ENCODE results near the gene INSRR.

Gene INSRR

DNA sequence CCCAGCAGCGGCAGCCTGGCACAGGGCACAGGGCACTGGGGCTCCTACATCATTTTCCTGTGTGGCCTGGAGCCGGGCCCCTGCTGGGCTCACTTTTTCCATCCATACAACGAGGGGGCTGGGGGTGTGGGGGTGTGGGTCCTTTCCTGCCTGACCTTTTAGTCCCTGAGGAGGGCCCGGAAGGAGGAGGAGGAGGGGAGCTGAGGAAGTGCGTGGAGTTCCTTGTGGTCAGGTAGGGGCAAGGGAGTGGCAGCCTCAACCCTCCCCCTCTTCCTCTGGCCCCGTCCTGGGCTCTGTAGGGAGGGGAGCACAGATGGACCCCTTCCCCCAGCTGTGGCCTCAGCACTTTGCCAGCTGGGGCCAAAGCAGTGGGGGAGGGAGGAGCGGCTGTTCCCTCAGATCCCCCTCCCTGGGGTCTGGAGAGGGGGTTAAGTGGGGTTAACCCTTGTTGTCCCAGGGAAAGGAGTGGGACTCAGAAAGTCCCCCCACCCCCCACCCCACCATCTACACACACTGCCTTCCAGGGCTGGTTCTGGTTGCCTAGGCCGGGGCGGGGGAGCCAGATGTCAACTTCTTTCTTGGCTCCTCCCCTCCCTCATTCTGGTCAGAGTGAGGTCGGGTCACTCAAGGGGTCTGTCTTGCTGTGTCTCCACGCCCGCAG lies 7.5 kb upstream of the INSRR start:
- Histone ChIP-seq H3K36me3 (no peaks in the 10 kb centered on the region), H3K27ac (peak overlapping the region; percentile 42), H3K9me3 (ENCODE audit: severe bottlenecking) (no peaks in the 10 kb centered on the region), H3K27me3 (ENCODE audit: insufficient read depth, low read depth, severe bottlenecking) (no peaks in the 10 kb centered on the region), H3K4me3 (ENCODE audit: low read depth, low read length) (peak overlapping the region; percentile 1; the same call in 1 of the 2 replicates)
- DNase-seq: peak; percentile 88
- TF ChIP-seq, protein P1, sequence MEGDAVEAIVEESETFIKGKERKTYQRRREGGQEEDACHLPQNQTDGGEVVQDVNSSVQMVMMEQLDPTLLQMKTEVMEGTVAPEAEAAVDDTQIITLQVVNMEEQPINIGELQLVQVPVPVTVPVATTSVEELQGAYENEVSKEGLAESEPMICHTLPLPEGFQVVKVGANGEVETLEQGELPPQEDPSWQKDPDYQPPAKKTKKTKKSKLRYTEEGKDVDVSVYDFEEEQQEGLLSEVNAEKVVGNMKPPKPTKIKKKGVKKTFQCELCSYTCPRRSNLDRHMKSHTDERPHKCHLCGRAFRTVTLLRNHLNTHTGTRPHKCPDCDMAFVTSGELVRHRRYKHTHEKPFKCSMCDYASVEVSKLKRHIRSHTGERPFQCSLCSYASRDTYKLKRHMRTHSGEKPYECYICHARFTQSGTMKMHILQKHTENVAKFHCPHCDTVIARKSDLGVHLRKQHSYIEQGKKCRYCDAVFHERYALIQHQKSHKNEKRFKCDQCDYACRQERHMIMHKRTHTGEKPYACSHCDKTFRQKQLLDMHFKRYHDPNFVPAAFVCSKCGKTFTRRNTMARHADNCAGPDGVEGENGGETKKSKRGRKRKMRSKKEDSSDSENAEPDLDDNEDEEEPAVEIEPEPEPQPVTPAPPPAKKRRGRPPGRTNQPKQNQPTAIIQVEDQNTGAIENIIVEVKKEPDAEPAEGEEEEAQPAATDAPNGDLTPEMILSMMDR (IDR thresholded peaks at IDR 0.05; ENCODE audit: low read depth, low read length): no peak

DNA sequence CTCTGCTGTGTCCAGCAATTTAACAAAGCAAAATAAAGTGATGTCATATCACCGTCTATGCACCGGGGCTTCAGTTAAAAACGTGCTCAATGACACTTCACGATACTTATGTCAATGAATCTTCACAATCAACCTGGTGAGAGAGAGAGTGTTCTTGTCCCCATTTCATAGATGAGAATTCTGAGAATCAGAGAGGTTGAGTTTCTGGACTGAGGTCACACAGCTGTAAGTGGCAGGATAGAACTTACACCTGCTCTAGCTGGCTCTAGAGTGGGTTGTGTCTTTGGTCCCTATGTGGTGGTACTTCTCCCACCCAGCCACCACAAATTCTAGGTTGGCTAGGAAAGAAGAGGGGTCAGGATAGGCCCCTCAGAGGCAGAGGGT lies 6.9 kb upstream of the INSRR start:
- no peaks in the 10 kb centered on the region for H3K9me3 ChIP-seq (ENCODE audit: severe bottlenecking)
- H3K4me3 ChIP-seq (ENCODE audit: low read depth, low read length): no peak overlapping the region
- H3K27ac ChIP-seq: peak overlapping the region; percentile 42
- no peak for DNase-seq
- H3K27me3 ChIP-seq (ENCODE audit: insufficient read depth, low read depth, severe bottlenecking): no peaks in the 10 kb centered on the region
- H3K36me3 ChIP-seq: no peaks in the 10 kb centered on the region
- TF ChIP-seq, protein P1 (IDR thresholded peaks at IDR 0.05; ENCODE audit: low read depth, low read length): no peak

DNA sequence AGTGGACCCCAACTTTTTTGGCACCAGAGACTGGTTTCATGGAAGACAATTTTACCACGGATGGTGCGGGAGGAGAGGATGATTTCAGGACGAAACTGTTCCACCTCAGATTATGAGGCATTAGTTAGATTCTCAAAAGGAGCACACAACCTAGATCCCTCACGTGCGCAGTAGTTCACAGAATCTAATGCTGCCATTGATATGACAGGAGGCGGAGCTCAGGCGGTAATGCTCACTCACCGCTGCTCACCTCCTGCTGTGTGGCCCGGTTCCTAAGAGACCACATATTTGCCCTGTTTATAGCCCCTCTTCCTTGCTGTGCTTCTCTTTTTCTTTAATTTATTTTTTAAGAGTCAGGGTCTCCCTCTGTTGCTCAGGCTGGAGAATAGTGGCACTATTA lies 6.3 kb upstream of the INSRR start:
- TF ChIP-seq, protein P1 (IDR thresholded peaks at IDR 0.05; ENCODE audit: low read depth, low read length): no peak
- DNase-seq: peak; percentile 58
- Histone ChIP-seq H3K9me3 (ENCODE audit: severe bottlenecking) (no peaks in the 10 kb centered on the region), H3K27me3 (ENCODE audit: insufficient read depth, low read depth, severe bottlenecking) (no peaks in the 10 kb centered on the region), H3K36me3 (no peaks in the 10 kb centered on the region), H3K4me3 (ENCODE audit: low read depth, low read length) (no peak overlapping the region), H3K27ac (peak overlapping the region; percentile 42)

DNA sequence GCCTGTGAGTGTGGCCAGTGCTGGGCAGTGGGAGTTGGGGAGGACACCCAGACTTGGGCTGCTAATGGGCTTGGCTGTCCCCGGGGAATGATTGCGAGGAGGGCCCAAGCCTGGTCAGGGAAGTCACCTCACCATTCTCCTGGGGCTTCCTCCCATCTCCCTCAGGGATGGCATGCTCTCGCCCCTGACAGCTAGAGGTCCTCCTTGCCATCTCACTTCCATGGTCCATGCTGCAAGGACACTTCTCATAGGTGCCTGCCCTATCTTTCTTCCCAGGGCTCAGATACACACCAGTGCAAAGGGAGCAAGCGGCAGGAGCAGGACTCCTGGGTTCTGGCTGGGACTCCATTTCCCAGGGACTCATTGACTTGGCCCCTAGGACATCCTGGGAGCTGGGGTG lies 5.9 kb upstream of the INSRR start:
- TF ChIP-seq, protein P1 (IDR thresholded peaks at IDR 0.05; ENCODE audit: low read depth, low read length): peak; percentile 75
- no peaks in the 10 kb centered on the region for H3K36me3 ChIP-seq
- H3K27me3 ChIP-seq (ENCODE audit: insufficient read depth, low read depth, severe bottlenecking): no peaks in the 10 kb centered on the region

DNA sequence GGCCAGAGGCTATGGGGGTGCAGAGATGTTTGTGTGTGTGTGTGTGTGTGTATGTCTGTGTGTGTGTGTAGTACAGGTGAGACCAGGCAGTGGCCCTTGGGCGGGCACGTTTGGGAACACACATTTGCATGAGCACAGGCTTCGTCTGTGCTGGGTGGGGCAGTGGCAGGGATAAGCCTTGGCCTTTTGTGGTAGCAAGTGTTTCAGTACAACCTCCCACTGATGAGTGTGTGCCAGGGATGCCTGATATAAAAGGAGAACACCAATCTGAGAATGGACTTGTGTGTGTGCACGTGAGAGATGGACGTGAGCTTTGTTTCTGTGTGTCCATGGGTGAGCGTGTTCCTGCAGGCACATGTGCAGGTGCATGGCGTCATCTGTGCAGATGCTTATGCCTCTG lies 4.7 kb upstream of the INSRR start:
- H3K36me3 ChIP-seq: no peaks in the 10 kb centered on the region
- H3K9me3 ChIP-seq (ENCODE audit: severe bottlenecking): no peaks in the 10 kb centered on the region
- TF ChIP-seq, protein P1 (IDR thresholded peaks at IDR 0.05; ENCODE audit: low read depth, low read length): no peak
- H3K4me3 ChIP-seq (ENCODE audit: low read depth, low read length): no peak overlapping the region
- H3K27ac ChIP-seq: no peak overlapping the region
- no peak for DNase-seq
- no peaks in the 10 kb centered on the region for H3K27me3 ChIP-seq (ENCODE audit: insufficient read depth, low read depth, severe bottlenecking)

More for the DNA sequence above, 5.9 kb upstream of the INSRR start:
- DNase-seq: peak; percentile 66
- Histone ChIP-seq H3K4me3 (ENCODE audit: low read depth, low read length) (no peak overlapping the region), H3K9me3 (ENCODE audit: severe bottlenecking) (no peaks in the 10 kb centered on the region), H3K27ac (no peak overlapping the region)
